Aorta (tissue), 5 donors: ENCODE measurements around the gene MACF1. TPM values are rescaled to one million over a fixed set of nuclear protein-coding genes. Genes with fewer than 3 reads are reported as not detected.
"Not testable (repeated sequence)": the region's sequence is repeated elsewhere in the genome, so short reads cannot be mapped to it uniquely, and the experiment has no call there.

ENCODE experiments used
- ATAC-seq: fragments of 200-7000 bp; cut with Tn5 transposase; one replicate; pipeline ENCODE4 v1.9.1; 2022; ENCODE audit warnings: moderate library complexity; ENCODE audit not compliant: low FRiP score
- DNase-seq, 2 donors: peaks; one replicate each; pipeline ENCODE4 v3.0.0-alpha.2; 2020
- H3K27ac ChIP-seq, 2 donors: one replicate each; pipeline ENCODE4 v1.5.1; 2013; ENCODE audit warnings: low read length in 2 of 2, mild to moderate bottlenecking in 2 of 2, moderate library complexity in 2 of 2, control low read depth in 1 of 2, inconsistent platforms in 1 of 2, low read depth in 1 of 2
- H3K27me3 ChIP-seq, 2 donors: one replicate each; pipeline ENCODE4 v1.6.1; 2013; ENCODE audit warnings: control low read depth in 1 of 2, low read length in 1 of 2, mild to moderate bottlenecking in 1 of 2, moderate library complexity in 1 of 2; ENCODE audit not compliant: insufficient read depth in 2 of 2, control insufficient read depth in 1 of 2
- H3K36me3 ChIP-seq, 2 donors: one replicate each; pipeline ENCODE4 v1.6.1; 2013; ENCODE audit warnings: control low read depth in 1 of 2, low read length in 1 of 2, mild to moderate bottlenecking in 1 of 2; ENCODE audit not compliant: insufficient read depth in 2 of 2, control insufficient read depth in 1 of 2
- H3K4me1 ChIP-seq, 2 donors: one replicate each; pipeline ENCODE4 v1.6.1; 2013; ENCODE audit warnings: low read length in 2 of 2, control low read depth in 1 of 2, mild to moderate bottlenecking in 1 of 2, moderate library complexity in 1 of 2; ENCODE audit not compliant: insufficient read depth in 2 of 2, control insufficient read depth in 1 of 2
- H3K4me3 ChIP-seq, 2 donors: one replicate each; pipeline ENCODE4 v1.5.1; 2013; ENCODE audit warnings: low read length in 2 of 2, control low read depth in 1 of 2, mild to moderate bottlenecking in 1 of 2
- H3K9me3 ChIP-seq: one replicate; pipeline ENCODE4 v1.6.1; 2013; ENCODE audit warnings: mild to moderate bottlenecking, low read length; ENCODE audit not compliant: control insufficient read depth
- WGBS, 2 donors: extraction: QIAGEN DNeasy Blood & Tissue Kit; methylation state at CpG; one replicate each; pipeline ENCODE4 v1.1.7; 2013; 5-methylcytosine and 5-hydroxymethylcytosine counted together
- intact Hi-C, 2 donors: fragments of 100-400 bp; cut with DNase I; formaldehyde crosslinking; loops; one replicate each; pipeline versions ENCODE4 v1.14.2 to v1.15.0; 2022
- polyA plus RNA-seq, 2 donors: library from polyadenylated mRNA; stranded (reverse); fragments of 200-250 nt; gene quantifications; one replicate each; pipeline ENCODE4 v1.2.3, GENCODE V29; 2013
- total RNA-seq, 2 donors: library from RNA; stranded (reverse); fragmentation: NEBNext Ultra II Directional; extraction: Animal tissue kit (Norgen Biotek cat#: 25700); gene quantifications; one replicate each; pipeline ENCODE4 v1.2.1, GENCODE V29; 2021
- donor health status: healthy with polysubstance abuse.
- donor health status: Bipolar disorder and iron deficiency.
- donor health status: DM: no; HTN: no; CAD: no.
- donor health status: DM: no; HTN: no; CAD: no.
- donor health status: DM: yes; HTN: yes; CAD: no.

The MACF1 gene
- total and polyA plus RNA-seq, 4 donors = 38.9 to 785 (median 386) TPM

DNA sequence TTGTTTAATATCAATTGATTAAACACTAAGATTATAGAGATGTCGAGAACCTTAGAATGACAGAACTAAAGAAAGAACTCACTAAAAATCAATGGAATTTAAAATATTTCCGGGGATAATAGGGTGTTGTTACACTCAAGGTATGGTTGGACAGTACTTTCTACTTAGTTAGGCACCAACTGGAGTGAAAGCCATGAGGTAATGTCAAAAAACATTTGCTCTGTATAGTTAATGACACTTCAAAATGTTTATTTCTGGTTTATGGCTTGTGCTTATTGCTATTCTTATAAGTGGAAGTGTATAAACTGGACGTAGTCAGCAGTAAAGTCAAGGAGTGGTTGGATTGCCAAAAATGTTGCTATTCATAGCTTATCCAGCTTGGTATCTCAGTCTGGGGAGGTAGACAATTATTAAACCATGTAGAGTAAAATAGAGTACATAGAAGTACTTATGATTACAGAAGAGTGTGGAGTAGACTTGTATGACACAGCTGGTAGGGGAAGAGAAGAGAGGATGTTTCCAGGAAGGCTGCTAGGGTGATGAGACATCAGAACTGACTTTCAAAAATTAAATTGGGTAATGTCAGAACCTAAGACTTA, 230.4 kb downstream of the MACF1 start:
- ATAC-seq (no peak), DNase-seq (no peak)
- Histone ChIP-seq H3K4me1 (no peaks in the 10 kb centered on the region), H3K27ac (no peak overlapping the region), H3K9me3 (no peaks in the 10 kb centered on the region), H3K36me3 (peaks cover 12 to 13% of the 10 kb centered on the region in 2 donors), H3K4me3 (no peak overlapping the region), H3K27me3 (no peaks in the 10 kb centered on the region)
- WGBS, 2 donors = 20 to 30% methylated on average over 3 of the region's 3 CpGs
- intact Hi-C loops = loop anchor here in 1 of 2 donors (5.0 kb wide), 1 partner anchor 32 kb away; no protein-coding TSS in a partner anchor

DNA sequence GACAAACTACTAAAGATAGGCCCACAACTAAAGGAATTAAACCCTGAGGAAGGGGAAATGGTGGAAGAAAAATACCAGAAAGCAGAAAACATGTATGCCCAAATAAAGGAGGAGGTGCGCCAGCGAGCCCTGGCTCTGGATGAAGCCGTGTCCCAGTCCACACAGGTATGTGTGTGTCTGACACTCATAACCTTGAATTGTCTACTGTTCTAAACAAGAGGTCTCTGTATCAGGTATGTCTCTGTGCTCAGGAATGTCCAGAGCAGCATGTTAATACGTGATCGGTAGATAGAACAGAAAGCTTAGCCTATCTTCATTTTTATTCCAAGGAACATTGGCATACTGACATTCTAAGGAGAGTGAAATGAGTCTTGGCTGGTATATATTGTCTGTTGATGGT, 231.1 kb downstream of the MACF1 start:
- no peaks in the 10 kb centered on the region for H3K9me3 ChIP-seq
- intact Hi-C loops = no loop called here
- 90 to 94% methylated on average over 5 of the region's 5 CpGs for WGBS, 2 donors
- ATAC-seq = no peak
- no peaks in the 10 kb centered on the region for H3K4me1 ChIP-seq
- peaks cover 10 to 13% of the 10 kb centered on the region in 2 donors for H3K36me3 ChIP-seq
- H3K27ac ChIP-seq = no peak overlapping the region
- H3K4me3 ChIP-seq = no peak overlapping the region
- DNase-seq = no peak
- no peaks in the 10 kb centered on the region for H3K27me3 ChIP-seq

DNA sequence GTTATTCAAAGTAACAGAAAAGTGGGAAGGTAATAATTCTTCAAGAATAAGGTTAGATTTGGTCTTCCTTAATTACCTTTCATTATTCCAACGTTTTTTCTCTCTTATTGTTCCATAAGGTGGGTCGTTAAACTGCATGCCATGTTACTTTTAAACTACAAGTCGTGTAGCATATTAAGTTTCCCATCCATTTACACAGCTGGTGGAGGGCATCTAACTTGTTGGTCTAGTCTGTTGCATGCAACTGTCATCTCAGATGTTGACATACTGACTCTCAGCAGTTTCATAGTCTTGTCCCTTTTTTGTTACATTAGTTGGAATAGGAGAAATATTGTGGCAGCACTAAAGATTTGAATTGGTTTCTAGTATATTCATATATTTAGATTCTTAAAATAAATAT, 232.3 kb downstream of the MACF1 start:
- H3K27ac ChIP-seq = no peak overlapping the region
- H3K4me3 ChIP-seq = no peak overlapping the region
- intact Hi-C loops = no loop called here
- 82 to 83% methylated on average over 3 of the region's 3 CpGs for WGBS, 2 donors
- no peaks in the 10 kb centered on the region for H3K9me3 ChIP-seq
- H3K27me3 ChIP-seq = no peaks in the 10 kb centered on the region
- ATAC-seq (no peak), DNase-seq (no peak)
- H3K4me1 ChIP-seq = no peaks in the 10 kb centered on the region
- peaks cover 14 to 20% of the 10 kb centered on the region in 2 donors for H3K36me3 ChIP-seq

DNA sequence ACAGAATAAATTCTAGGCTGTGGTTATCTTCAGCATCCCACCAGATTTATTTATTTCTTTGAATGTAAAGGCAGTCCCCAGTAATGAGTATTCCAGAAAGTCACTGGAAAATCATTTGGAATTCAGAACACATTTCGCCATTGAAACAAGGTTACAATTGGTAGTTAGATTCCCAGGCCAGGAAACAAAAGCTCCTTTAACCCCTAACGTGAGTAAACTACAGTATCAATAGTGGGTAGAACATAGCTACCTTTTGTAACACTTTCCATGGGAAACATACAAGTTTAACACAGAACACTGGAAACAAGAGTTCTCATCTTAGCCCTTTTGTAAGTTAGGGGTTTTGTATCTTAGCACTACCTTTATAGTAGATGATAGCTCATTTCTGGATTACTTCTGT, 233.5 kb downstream of the MACF1 start:
- DNase-seq (no peak), ATAC-seq (no peak)
- WGBS, 2 donors = 86 to 92% methylated on average over 2 of the region's 2 CpGs
- H3K27ac ChIP-seq = no peak overlapping the region
- no peaks in the 10 kb centered on the region for H3K27me3 ChIP-seq
- H3K4me1 ChIP-seq = no peaks in the 10 kb centered on the region
- no peak overlapping the region for H3K4me3 ChIP-seq
- intact Hi-C loops = no loop called here
- peaks cover 16 to 25% of the 10 kb centered on the region in 2 donors for H3K36me3 ChIP-seq
- H3K9me3 ChIP-seq = no peaks in the 10 kb centered on the region

DNA sequence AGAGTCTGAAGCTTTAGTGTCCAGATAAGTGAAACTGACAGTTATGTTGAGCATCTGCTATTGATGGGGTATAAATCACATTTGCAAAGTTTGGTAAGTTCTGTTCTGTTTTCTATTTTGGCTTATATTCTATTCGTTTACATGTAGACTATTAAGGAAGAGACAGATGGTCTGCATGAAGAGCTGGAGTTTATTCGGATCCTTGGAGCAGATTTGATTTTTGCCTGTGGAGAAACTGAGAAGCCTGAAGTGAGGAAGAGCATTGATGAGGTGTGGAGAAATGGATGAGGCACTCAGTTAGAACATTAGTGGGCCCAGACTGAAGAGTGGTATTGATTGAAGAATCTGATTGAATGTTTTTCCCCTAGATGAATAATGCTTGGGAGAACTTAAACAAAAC, 236.4 kb downstream of the MACF1 start:
- H3K27me3 ChIP-seq = no peaks in the 10 kb centered on the region
- WGBS, 2 donors = 79 to 81% methylated on average over 2 of the region's 2 CpGs
- no peaks in the 10 kb centered on the region for H3K9me3 ChIP-seq
- H3K27ac ChIP-seq = no peak overlapping the region
- peaks cover 13 to 27% of the 10 kb centered on the region in 2 donors for H3K36me3 ChIP-seq
- no peak overlapping the region for H3K4me3 ChIP-seq
- no peaks in the 10 kb centered on the region for H3K4me1 ChIP-seq
- intact Hi-C loops = no loop called here
- no peak for ATAC-seq
- DNase-seq = no peak

DNA sequence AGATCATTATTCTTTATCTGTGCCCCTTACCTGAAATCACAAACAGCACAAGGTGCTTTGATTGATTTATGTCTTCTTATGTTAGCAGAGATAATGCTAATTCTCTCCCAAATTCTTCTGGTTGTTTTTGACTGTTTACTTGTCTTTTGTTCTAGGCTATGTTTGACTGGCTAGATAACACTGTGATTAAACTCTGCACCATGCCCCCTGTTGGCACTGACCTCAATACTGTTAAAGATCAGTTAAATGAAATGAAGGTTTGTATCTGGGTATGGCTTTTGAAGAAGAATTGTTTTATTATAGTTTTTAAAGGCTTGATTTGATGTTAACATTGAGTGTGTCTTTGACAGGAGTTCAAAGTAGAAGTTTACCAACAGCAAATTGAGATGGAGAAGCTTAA, 237.3 kb downstream of the MACF1 start:
- Histone ChIP-seq H3K4me3 (no peak overlapping the region), H3K9me3 (no peaks in the 10 kb centered on the region), H3K36me3 (peaks cover 13 to 26% of the 10 kb centered on the region in 2 donors), H3K27me3 (no peaks in the 10 kb centered on the region), H3K27ac (no peak overlapping the region), H3K4me1 (no peaks in the 10 kb centered on the region)
- DNase-seq (no peak), ATAC-seq (no peak)
- intact Hi-C loops = no loop called here

DNA sequence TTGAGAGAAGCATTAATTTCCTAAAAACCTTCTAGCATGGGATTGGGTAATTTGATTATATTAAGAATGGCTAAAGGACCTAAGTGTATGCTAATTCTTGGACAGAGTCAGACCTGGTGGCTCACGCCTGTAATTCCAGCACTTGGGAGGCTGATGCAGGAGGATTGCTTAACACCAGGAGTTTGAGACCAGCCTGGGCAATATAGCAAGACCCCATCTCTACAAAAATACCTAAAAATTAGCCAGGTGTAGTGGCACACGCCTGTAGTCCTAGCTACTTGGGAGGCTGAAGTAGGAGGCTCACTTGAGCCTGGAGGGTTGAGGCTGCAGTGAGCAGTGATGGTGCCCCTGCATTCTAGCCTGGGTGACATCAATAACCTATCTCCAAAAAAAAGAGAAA, 241.1 kb downstream of the MACF1 start:
- Histone ChIP-seq H3K4me3 (no peak overlapping the region), H3K9me3 (no peaks in the 10 kb centered on the region), H3K27me3 (no peaks in the 10 kb centered on the region), H3K27ac (no peak overlapping the region), H3K36me3 (peaks cover 13 to 31% of the 10 kb centered on the region in 2 donors), H3K4me1 (no peaks in the 10 kb centered on the region)
- 87% methylated on average over 2 of the region's 2 CpGs for WGBS, 2 donors
- ATAC-seq (no peak), DNase-seq (no peak)
- intact Hi-C loops = no loop called here

DNA sequence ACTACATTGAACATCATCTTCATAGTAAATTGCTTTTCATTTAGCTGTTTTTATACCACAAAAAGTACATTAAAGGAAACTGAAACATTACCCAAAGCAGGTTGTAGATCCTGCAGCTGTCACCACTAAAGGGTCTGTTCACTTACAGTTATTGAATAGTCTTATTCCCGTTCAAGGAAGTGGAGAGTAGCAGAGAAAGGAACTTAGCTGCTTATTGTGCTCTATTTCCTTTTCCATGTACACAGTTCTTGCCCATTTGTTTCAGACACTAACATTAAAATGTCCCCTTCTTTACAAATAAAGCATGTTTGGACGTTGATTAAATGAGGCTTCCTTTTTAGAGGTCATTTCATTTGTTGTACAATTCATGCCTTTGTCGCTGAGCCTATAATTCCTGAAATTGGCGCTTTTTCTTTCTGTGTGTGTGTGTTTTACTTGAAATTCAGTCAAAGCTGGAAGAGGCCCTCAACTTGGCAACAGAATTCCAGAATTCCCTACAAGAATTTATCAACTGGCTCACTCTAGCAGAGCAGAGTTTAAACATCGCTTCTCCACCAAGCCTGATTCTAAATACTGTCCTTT, 242.6 kb downstream of the MACF1 start:
- H3K27me3 ChIP-seq = no peaks in the 10 kb centered on the region
- DNase-seq (no peak), ATAC-seq (no peak)
- intact Hi-C loops = no loop called here
- H3K27ac ChIP-seq = peak overlapping the region in 1 of 2 donors; percentile 28
- H3K4me3 ChIP-seq = no peak overlapping the region
- 8 to 15% methylated on average over 5 of the region's 5 CpGs for WGBS, 2 donors
- H3K9me3 ChIP-seq = no peaks in the 10 kb centered on the region
- no peaks in the 10 kb centered on the region for H3K4me1 ChIP-seq
- peaks cover 9 to 28% of the 10 kb centered on the region in 2 donors for H3K36me3 ChIP-seq

DNA sequence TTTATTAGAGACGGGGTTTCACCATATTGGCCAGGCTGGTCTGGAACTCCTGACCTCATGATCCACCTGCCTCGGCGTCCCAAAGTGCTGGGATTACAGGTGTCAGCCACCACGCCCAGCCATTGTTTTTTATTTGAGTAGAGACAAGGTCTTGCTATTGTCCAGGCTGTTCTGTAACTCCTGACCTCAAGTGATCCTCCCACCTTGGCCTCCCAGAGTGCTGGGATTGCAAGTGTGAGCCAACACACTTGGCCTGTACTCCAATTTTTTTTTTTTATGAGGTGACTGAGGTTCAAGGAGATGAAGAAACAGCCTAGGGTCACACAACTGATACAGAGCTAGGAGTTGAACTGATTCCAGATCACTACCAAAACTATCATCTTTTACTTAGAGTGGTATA, 245.5 kb downstream of the MACF1 start:
- intact Hi-C loops, H3K27ac ChIP-seq, H3K4me1 ChIP-seq, H3K27me3 ChIP-seq, H3K9me3 ChIP-seq, ATAC-seq, H3K4me3 ChIP-seq, DNase-seq: not testable (repeated sequence)
- peaks cover 12 to 31% of the 10 kb centered on the region in 2 donors for H3K36me3 ChIP-seq
- 94% methylated on average over 4 of the region's 4 CpGs for WGBS, 2 donors
